ENCODE data around the gene KIAA1549. TPM values are rescaled to one million over a fixed set of nuclear protein-coding genes. Genes with fewer than 3 reads are reported as not detected.
A peak's percentile ranks its signal among the peaks of the same experiment; 100 is the strongest.

Gene KIAA1549
- total RNA-seq, 2 experiments from 2014 or later, result 0.33 to 0.40 TPM

GRCh38 chr7:138892006-138892630 lies 89.1 kb downstream of the KIAA1549 start:
- Mint-ChIP-seq H3K4me1 (peaks cover 14% of the 10 kb centered on the region), H3K9me3 (no peaks in the 10 kb centered on the region)
- DNase-seq, result no peak

GRCh38 chr7:138891446-138891810 lies 89.8 kb downstream of the KIAA1549 start:
- no peak overlapping the region for H3K27ac Mint-ChIP-seq

More at GRCh38 chr7:138892006-138892630, 89.1 kb downstream of the KIAA1549 start:
- Mint-ChIP-seq H3K27ac (no peak overlapping the region), H3K36me3 (ENCODE audit: low read depth) (no peaks in the 10 kb centered on the region), H3K4me3 (no peak overlapping the region), H3K27me3 (peaks cover 22% of the 10 kb centered on the region)
- CTCF ChIA-PET, result interaction anchor here (0.9 kb wide), 1 partner anchor 12 kb away, joined by 3 read pairs; no protein-coding TSS in a partner anchor
- POLR2A ChIA-PET, result interaction anchor here (2.3 kb wide), 1 partner anchor 11 kb away, joined by 7 read pairs; no protein-coding TSS in a partner anchor

GRCh38 chr7:138890499-138891445 lies 90.4 kb downstream of the KIAA1549 start:
- Mint-ChIP-seq H3K27ac (no peak overlapping the region), H3K4me3 (no peak overlapping the region), H3K9me3 (no peaks in the 10 kb centered on the region), H3K27me3 (peaks cover 15% of the 10 kb centered on the region), H3K4me1 (peaks cover 15% of the 10 kb centered on the region), H3K36me3 (ENCODE audit: low read depth) (no peaks in the 10 kb centered on the region)
- ChIA-PET POLR2A (interaction anchor here (2.3 kb wide), 1 partner anchor 12 kb away, joined by 7 read pairs; no protein-coding TSS in a partner anchor), CTCF (no interaction called here)
- no peak for DNase-seq

More at GRCh38 chr7:138891446-138891810, 89.8 kb downstream of the KIAA1549 start:
- ChIA-PET CTCF (no interaction called here), POLR2A (interaction anchor here (2.3 kb wide), 1 partner anchor 11 kb away, joined by 7 read pairs; no protein-coding TSS in a partner anchor)
- Mint-ChIP-seq H3K4me3 (no peak overlapping the region), H3K4me1 (peaks cover 16% of the 10 kb centered on the region), H3K9me3 (no peaks in the 10 kb centered on the region), H3K27me3 (peaks cover 21% of the 10 kb centered on the region), H3K36me3 (ENCODE audit: low read depth) (no peaks in the 10 kb centered on the region)
- DNase-seq, result no peak

DNA sequence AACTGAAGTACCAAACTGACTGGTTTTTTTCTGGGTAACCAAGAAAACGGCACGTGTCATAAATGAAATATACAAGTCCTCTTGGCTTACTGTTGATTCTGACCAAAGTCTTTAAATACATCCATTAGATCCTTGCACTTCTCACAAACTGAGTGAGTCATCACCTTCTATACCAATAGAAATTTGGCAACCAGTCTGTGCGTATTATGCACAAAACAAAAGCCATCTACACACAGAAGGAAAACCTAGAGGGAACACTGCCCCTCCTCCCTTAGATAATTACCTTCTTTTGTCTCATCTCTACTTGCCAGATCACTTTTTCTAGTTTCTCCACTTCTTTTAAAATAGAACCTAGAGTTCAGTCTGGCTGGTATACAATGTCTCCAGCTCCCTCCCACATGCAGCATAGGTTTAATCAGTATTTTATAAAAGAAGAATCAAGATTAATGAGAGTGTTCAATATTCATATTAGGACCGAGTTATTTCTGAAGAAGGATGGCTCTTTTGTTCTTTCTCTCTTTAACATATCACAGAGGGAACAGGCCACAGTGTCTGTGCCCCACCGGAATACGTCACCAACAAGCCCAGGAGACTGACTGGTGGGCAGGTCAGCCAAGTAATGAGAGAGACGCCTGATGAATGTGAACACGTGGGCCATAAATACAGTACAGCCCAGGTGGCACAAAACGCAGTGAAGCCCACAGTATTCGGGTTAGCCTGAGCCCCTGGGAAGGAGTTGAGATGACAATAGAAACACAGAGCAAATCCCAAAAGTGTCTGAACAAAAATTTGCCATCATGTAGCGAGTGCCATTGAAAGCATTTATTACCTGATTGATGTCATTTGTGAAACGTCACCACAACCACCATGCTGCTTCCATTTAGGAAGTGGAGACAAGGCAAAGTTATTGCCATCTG lies 91.3 kb downstream of the KIAA1549 start:
- POLR2A ChIA-PET, result no interaction called here
- CTCF ChIA-PET, result no interaction called here
- H3K4me1 Mint-ChIP-seq, result peaks cover 19% of the 10 kb centered on the region
- no peak for DNase-seq
- H3K9me3 Mint-ChIP-seq, result no peaks in the 10 kb centered on the region
- no peak overlapping the region for H3K27ac Mint-ChIP-seq
- no peaks in the 10 kb centered on the region for H3K36me3 Mint-ChIP-seq (ENCODE audit: low read depth)
- no peak overlapping the region for H3K4me3 Mint-ChIP-seq
- peaks cover 9% of the 10 kb centered on the region for H3K27me3 Mint-ChIP-seq

DNA sequence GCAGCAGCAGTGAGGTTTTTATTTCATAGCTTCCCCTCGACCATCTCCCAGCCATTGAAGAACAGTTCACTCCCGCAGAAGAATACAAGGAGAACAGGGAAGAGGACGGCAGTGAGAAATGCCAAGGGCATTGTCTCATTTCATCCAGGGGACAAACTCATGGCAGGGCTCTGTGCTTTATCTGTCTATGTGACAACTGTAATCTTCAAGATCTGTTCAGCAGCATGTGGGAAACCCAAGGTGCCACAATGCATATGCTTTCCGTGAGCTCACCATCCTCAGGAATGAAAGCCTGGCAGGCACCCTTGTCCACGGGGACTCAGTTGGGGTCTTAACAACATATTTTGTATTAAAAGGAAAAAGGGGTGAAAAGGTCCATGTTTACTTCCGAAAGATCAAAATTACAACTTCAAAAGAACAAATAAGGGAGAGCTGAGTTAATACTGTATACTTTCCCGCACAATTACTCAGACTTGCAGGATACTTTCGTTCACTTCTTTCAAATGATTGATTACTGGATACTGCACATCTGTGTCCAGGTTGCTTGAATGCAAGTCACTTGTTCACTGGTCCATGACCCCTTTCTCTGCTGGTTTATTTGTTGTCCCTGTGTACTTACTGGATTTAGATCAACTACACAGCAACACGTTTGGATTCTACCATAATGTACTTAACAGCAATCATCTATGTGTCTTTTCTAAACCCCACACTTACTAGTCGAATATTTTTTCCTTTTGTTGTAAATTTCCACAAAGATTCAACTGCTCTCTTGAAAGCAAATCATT lies 93.1 kb downstream of the KIAA1549 start:
- CTCF ChIA-PET, result interaction anchor here (4.6 kb wide), 1 partner anchor 92 kb away, joined by 40 read pairs; the partner anchor contains the start of gene KIAA1549
- POLR2A ChIA-PET, result no interaction called here
- no peak for DNase-seq
- Mint-ChIP-seq H3K9me3 (no peaks in the 10 kb centered on the region), H3K27ac (no peak overlapping the region), H3K4me1 (peaks cover 18% of the 10 kb centered on the region), H3K36me3 (ENCODE audit: low read depth) (no peaks in the 10 kb centered on the region), H3K4me3 (no peak overlapping the region), H3K27me3 (no peaks in the 10 kb centered on the region)

- H3K9me3 Mint-ChIP-seq, result no peaks in the 10 kb centered on the region
- peaks cover 23% of the 10 kb centered on the region for H3K4me1 Mint-ChIP-seq
- peak overlapping the region; percentile 5 for H3K27ac Mint-ChIP-seq
- H3K4me3 Mint-ChIP-seq, result no peak overlapping the region
- ChIA-PET POLR2A (interaction anchor here (0.9 to 1.8 kb wide), 10 partner anchors 9 to 473 kb away, joined by 3 to 9 read pairs (median 5); partner anchors contain the start of gene LUC7L2), CTCF (interaction anchor here (0.5 to 4.6 kb wide), 56 partner anchors 9 to 452 kb away, joined by 3 to 52 read pairs (median 4); partner anchors contain the start of gene KIAA1549)
- no peaks in the 10 kb centered on the region for H3K27me3 Mint-ChIP-seq
- no peak for DNase-seq
- H3K36me3 Mint-ChIP-seq (ENCODE audit: low read depth), result no peaks in the 10 kb centered on the region
Observed at GRCh38 chr7:138887085-138887710, 94.0 kb downstream of the KIAA1549 start.

DNA sequence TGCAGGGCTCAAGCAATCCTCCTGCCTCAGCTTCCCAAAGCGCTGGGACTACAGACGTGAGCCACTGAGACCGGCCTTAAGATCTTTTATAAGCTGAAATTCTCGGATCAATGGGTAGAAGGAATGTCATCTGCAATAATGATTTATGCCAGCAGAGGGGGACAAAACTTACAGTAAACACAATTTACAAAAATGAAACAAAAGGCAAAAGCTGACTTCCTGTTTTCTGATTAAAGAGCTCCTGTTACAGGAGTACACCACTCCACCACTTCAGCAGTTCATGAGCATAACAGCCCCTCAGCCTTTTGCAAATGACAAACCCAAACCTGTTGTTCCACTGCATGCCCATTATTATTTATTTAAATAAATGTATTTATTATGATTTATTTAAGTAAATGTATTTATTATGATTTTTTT lies 94.7 kb downstream of the KIAA1549 start:
- H3K4me1 Mint-ChIP-seq, result peaks cover 30% of the 10 kb centered on the region
- POLR2A ChIA-PET, result interaction anchor here (0.6 to 1.8 kb wide), 13 partner anchors 9 to 473 kb away, joined by 3 to 9 read pairs (median 5); partner anchors contain the start of gene LUC7L2
- no peaks in the 10 kb centered on the region for H3K9me3 Mint-ChIP-seq
- H3K36me3 Mint-ChIP-seq (ENCODE audit: low read depth), result no peaks in the 10 kb centered on the region
- CTCF ChIA-PET, result interaction anchor here (0.5 to 4.6 kb wide), 56 partner anchors 9 to 453 kb away, joined by 3 to 52 read pairs (median 4); partner anchors contain the start of gene KIAA1549
- DNase-seq, result peak; percentile 36
- H3K4me3 Mint-ChIP-seq, result no peak overlapping the region
- no peaks in the 10 kb centered on the region for H3K27me3 Mint-ChIP-seq
- peak overlapping the region; percentile 48 for H3K27ac Mint-ChIP-seq

GRCh38 chr7:138885383-138886147 lies 95.6 kb downstream of the KIAA1549 start:
- Mint-ChIP-seq H3K36me3 (ENCODE audit: low read depth) (no peaks in the 10 kb centered on the region), H3K27me3 (no peaks in the 10 kb centered on the region), H3K4me1 (peaks cover 31% of the 10 kb centered on the region), H3K9me3 (no peaks in the 10 kb centered on the region), H3K27ac (no peak overlapping the region), H3K4me3 (no peak overlapping the region)
- no peak for DNase-seq
- CTCF ChIA-PET, result interaction anchor here (0.8 to 4.6 kb wide), 34 partner anchors 10 to 248 kb away, joined by 3 to 52 read pairs (median 4); partner anchors contain the start of gene KIAA1549
- POLR2A ChIA-PET, result interaction anchor here (0.7 to 1.8 kb wide), 9 partner anchors 14 to 424 kb away, joined by 3 to 9 read pairs (median 5); no protein-coding TSS in a partner anchor

- ChIA-PET CTCF (interaction anchor here (0.6 to 1.4 kb wide), 4 partner anchors 17 to 169 kb away, joined by 3 to 5 read pairs (median 4); no protein-coding TSS in a partner anchor), POLR2A (no interaction called here)
- Mint-ChIP-seq H3K4me3 (no peak overlapping the region), H3K36me3 (ENCODE audit: low read depth) (no peaks in the 10 kb centered on the region), H3K9me3 (no peaks in the 10 kb centered on the region), H3K27me3 (no peaks in the 10 kb centered on the region), H3K27ac (no peak overlapping the region), H3K4me1 (peaks cover 28% of the 10 kb centered on the region)
- DNase-seq, result no peak
Observed at GRCh38 chr7:138882249-138882648, 98.9 kb downstream of the KIAA1549 start.

DNA sequence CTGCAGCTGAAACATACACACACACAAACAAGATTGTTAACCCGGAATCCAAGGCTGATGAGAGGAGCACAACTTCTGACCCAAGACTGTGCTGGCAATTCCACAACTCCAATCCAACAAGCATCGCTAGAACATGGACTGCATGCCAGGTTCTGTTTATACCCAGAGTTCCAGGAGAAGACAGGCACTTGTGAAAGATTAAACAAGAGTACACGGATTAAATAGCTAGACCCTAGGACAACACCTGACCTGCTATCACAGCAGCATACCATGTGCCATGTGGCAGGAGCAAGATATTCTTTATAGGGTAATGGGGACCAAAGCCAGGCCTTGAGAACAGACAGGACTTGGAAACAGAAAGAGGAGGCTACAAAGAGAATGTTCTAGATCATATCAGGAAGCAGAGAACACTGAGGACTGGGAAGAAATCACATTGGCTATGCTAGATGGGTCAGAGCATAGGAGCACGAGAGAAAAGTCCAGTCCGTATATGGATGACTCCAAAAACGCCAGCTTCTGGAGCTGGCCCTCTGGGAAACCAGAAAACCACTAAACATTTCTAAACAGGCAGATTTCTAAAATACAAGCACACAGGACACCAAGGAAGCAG lies 99.5 kb downstream of the KIAA1549 start:
- POLR2A ChIA-PET, result no interaction called here

More for the DNA sequence above, 99.5 kb downstream of the KIAA1549 start:
- Mint-ChIP-seq H3K27ac (no peak overlapping the region), H3K27me3 (no peaks in the 10 kb centered on the region), H3K4me1 (peaks cover 30% of the 10 kb centered on the region), H3K9me3 (no peaks in the 10 kb centered on the region), H3K4me3 (no peak overlapping the region), H3K36me3 (ENCODE audit: low read depth) (no peaks in the 10 kb centered on the region)
- CTCF ChIA-PET, result interaction anchor here (1.0 to 1.4 kb wide), 3 partner anchors 16 to 143 kb away, joined by 3 to 5 read pairs (median 3); no protein-coding TSS in a partner anchor
- no peak for DNase-seq

Data from activated CD4-positive, alpha-beta memory T cell treated with anti-CD3 and anti-CD28 coated beads, Interleukin-2, amount 10 ng/mL, durations not matched to agents 7 days and 5 days (primary cell).